NT2/D1 (cell line): ENCODE data around the gene ZBTB22.

Source experiments
- SUZ12 ChIP-seq: IDR thresholded peaks from 2 replicates; pipeline ENCODE4 v1.6.1; 2011; ENCODE audit not compliant: insufficient read length, insufficient read depth; ENCODE audit errors: extremely low read depth
- YY1 ChIP-seq: IDR thresholded peaks from 2 replicates; pipeline ENCODE4 v1.6.1; 2011; ENCODE audit not compliant: insufficient read length, insufficient read depth
- ZNF274 ChIP-seq: IDR thresholded peaks from 2 replicates; pipeline ENCODE4 v1.6.1; 2011; ENCODE audit warnings: mild to moderate bottlenecking, low read depth, low read length

GRCh38 chr6:33335916-33336315, 18.4 kb upstream of the ZBTB22 start:
- TF ChIP-seq ZNF274 (no peak), SUZ12 (no peak), YY1 (no peak)
